Stimulated activated CD8-positive, alpha-beta memory T cell treated with anti-CD3 and anti-CD28 coated beads, Interleukin-7, amount 100 ng/mL, for 48 hours (primary cell): ENCODE data around the gene DIP2B.

Experiments
- DNase-seq, 2 donors: peaks; one replicate each; pipeline ENCODE4 v3.0.0-alpha.2; 2020; ENCODE audit warnings: low read depth in 1 of 2; ENCODE audit errors: extremely low read depth in 1 of 2

Gene DIP2B

DNA sequence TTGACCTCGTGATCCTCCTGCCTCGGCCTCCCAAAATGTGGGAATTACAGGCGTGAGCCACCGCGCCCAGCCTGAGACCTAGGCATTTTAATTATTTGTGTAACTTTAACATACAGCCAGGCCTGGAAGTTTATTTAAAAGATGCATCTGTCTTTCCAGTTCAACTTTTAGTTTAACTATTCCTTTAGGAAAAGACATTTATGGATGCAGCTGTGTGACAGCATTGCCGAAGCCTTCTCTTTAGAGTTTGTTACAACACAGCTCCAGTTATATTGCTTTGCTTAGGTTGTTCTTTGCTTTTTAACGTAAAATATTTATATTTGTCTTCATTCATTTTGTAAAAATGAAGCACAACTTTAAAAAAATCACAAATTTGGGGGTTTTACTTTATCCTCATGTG lies 67.0 kb downstream of the DIP2B start:
- DNase-seq: no peak

GRCh38 chr12:50572287-50572686 lies 67.5 kb downstream of the DIP2B start:
- DNase-seq: no peak

DNA sequence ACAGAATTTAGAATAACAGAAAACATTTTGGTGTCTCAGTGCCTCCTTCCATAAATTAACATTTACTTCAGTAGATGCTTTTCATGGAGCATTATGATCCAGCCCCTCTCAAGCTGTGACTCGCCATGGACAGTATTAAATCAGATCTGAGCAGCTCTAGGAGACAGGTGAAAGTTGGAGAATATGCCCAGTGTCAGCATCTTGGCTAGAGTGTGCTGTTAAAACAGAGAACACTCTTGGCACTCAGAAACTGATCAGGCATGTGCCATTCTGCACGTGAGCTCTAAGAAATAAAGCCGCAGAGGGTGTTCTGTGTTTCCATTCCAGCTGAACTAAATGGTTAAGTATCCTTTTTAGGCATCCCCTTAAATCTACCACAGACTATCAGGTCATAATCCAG lies 68.0 kb downstream of the DIP2B start:
- DNase-seq: no peak

DNA sequence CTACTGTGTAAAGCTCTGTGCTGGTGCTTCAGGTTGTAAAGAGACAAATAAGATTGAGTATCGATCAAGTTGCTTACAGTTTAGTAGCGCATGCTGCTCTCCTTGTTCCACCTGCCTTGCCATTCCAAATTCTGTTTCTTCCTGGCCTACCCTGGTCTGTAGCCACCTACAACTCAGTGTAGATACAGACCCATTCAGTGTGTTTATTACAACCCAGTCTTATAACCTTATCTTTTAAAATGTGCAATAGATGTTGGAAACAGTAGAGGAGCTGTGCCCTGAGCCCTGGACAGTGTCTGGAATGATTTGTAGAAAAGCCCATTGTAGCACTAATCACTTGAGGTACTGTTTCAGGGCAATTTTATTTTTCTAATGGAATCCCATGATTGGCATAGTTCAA lies 68.5 kb downstream of the DIP2B start:
- no peak for DNase-seq

DNA sequence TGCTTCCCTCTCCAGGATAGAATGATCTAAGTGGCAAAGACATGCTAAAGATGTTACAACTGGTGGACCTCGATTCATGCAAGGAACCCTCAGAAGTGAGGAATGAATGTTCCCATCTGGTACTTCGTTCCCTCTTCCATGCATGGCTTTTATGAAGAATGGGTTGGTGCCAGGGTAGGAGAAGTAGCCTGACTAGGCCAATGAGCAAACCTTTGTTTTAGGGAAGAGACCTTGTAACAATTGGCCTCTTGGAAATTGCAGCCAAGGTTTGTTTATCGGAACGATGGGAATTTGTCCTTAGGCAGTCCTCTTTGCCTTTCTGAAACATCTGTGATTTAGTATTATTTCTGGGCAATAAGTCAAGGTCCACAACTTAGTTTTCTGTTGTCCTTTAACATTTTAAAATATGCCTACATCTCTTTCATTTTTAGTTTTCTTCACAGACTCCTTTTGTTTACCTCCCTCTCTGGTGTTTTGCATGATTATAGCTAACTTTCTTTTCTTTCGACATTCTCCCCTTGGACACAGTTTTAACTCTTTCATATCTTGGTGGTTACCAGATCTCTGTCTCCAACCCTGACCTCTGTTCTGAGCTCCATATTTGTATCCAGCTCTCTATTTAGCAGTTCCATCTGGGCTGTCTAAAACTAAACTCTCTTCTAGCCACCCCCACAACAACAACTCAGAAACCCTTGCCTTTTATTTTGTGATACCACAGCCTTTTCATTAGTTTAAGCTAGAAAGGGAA lies 70.0 kb downstream of the DIP2B start:
- no peak for DNase-seq

DNA sequence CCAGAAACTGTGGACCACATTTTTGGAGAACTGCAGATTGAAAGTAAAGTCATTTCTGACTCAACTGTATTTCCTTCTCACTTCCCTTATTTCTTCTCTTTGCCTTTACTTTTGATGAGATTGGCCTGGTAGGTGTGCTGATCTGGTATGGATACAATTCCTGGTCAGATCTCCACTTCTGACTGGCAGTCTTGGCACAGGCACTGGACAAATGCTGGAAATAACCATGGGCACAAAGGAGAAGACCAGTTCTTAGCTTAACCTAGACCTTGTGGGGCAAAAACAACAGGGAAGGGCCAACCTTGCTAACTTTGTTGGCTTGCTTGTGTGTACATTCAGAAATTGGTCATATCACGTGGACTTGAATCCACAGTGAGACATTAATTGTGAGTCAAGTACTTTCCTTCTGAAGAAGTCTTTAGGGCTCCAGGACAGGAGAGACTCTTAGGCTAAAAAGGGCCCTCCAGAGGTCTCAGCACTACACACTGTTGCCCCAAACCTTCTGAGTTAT lies 75.0 kb downstream of the DIP2B start:
- no peak for DNase-seq

DNA sequence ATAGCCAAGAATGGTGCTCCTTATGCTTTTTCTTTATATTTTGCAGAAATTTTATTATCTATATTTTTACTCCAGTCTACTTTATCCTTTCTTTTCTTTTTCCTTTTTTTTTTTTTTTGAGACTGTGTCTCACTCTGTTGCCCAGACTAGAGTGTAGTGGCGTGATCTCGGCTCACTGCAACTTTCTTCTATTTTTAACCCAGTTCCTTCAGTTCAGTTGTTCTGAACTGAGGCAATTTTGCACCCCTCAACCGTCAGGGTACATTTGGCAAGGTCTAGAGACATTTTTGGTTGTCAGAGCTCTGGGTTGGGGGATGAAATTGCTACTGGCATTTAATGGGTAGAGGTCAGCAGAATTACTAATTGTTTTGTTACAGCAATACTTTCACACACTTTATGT lies 75.7 kb downstream of the DIP2B start:
- no peak for DNase-seq

DNA sequence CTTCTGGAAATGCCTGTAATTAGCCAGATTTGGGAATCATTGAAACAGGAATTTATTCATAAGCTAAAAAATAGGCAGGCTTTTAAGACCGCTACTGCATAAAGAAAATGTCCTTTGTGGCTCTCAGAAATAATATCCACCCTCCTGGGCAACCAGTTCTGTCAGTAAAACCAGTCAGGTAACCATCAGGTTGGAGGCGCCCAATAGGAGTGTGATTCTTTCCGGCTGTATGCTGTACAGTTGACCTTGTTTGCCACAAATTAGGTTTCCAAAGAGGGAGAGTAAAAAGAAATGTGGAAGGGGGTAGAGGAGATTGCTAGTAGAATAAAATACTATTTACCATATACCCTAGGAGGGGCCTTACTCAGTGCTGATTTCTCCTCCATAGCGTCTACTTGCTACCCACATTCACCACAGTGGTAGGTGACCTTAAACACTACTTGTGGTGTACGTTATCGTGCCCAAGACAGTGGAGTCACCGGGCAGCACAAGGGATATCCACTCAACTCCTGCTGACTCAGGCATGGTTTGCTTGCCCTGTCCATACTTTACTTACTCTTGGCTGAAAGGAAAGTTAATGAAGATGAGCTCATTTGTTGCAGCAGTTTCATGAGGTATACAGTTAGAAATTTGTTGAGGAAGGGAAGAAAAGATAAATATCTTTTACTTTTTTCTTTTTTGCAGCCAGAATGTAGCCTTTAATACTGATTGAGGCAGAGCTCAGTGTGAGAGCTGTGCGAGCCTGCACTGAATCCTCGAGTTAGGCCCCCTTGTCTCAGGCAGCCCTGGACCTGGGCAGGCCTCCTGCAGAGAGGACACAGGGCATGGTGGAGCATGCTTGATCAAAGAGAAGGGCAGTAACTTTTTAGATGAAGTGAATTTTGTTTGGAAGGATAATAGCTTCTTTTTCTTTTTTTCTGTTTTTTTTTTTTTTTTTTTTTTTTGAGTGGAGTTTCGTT lies 76.7 kb downstream of the DIP2B start:
- no peak for DNase-seq

- no peak for DNase-seq
Measured at GRCh38 chr12:50584135-50584534, 79.3 kb downstream of the DIP2B start.

DNA sequence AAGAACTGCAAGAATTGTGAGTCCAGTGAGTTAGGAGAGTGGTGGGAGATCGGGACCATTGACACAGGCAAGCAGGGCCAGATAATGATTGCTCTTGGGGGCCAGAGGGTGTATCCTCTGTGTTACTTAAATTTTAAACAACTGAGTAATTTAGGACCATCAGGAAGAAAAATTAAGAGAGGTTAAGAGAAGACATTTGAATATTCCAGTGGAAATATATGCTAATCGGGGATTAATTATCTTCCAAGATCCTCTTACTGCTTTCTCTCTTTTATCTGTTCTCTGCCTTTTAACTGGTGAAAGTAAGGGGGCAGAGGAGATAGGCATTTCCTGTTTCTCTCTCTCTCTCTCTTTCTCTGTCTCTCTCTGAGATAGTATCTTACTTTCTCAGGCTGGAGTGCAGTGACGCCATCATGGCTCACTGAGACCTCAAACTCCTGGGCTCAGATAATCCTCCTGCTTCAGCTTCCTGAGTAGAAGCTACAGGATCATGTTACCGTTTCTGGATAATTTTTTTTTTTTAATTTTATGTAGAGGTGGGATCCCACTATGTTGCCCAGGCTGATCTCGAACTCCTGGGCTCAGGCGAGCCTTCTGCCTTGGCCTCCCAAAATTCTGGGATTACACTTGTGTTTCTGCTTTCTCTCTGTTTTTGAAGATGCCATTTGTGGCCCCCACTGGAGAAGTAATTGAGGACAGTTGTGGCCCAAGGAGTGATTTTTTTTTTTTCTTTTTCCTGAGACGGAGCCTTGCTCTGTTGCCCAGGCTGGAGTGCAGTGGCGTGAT lies 85.1 kb downstream of the DIP2B start:
- peak in 1 of 2 donors; percentile 25 for DNase-seq

- DNase-seq: no peak
Measured at GRCh38 chr12:50590869-50591268, 86.1 kb downstream of the DIP2B start.

DNA sequence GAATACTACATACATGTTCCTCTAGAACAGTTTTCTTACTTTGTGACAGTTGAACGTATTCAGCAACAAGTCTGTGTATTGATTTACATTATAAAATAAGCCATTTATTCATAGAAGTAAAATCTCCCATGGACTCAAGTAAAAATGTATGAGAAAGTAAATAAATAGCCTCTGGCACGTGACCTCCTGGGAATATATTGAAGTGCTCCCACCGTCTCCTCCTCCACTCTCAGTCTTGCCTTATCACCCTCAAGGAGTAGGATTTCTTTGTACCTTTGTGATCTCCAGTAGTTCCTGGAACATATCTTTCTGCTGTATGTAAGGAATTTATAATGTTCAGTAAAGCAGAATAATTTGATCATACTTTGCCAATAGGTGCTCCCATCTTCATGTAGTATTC lies 90.9 kb downstream of the DIP2B start:
- no peak for DNase-seq

DNA sequence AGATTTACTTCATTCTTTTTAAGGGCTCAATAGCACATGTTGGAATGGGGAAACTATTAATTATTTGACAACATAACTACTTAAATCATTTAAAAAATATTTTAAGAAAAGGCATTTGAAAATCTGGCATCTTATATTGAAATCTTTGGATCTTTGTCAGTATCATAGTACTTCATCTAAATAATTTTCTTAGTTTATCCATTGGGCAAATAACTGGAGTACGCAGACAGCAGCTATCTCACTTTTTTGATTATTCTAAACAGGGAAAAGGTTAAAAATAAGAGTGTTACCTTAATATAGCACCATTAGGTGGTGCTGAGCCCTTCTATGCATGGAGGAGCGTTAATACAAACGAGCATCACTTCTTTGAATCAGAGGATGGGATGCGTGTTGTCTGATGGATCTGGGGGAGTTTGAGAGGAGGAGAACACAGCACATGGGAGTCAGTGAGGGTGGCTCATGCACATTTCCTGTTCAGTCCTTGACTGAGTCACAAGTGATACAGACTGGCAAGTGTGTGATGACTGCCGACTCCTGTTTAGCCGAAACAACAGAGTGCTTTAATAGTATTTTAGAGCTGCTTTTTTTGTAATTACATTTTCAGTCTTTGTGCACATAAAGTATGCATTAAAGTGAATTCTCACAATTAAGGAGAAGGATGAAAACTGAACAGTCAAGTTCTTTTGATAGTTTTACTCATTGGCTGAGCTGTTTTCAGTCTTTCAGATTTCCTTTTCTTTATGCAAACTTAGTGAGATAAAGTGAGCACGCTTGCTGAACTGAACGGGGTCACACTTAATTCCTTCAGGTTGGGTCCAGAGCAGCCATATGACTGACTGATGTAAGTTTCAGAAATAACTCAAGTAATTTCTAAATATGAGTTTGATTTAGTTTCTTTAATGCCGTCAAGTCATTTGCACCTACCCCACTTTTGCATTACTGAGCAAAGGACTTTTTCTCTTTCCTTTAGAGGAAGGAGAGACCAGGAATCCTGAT lies 92.7 kb downstream of the DIP2B start:
- DNase-seq: peak in 1 of 2 donors; percentile 54

GRCh38 chr12:50598321-50598862 lies 93.6 kb downstream of the DIP2B start:
- no peak for DNase-seq

- DNase-seq: no peak
Measured at GRCh38 chr12:50599366-50600095, 94.7 kb downstream of the DIP2B start.

DNA sequence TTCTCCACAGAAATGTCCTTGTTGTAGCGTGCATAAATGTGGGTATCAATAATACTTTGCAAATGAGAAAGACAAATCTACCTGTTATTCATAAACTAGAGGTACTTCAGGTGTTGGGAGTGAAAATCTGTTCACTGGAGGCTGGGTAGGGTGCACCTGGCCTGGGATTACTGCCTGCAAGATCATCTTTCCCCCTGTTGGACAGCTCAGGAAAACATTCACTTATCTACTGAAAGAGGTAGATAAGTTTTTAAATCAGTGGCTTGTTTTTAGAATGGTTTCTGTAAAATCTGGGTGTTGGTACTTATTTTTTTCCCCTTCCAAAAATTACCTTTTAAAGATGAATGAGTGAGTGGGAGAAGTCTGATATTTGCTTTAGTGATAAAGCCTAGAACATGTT lies 95.6 kb downstream of the DIP2B start:
- DNase-seq: no peak

- no peak for DNase-seq
Measured at GRCh38 chr12:50603817-50604639, 99.2 kb downstream of the DIP2B start.

- DNase-seq: no peak
Measured at GRCh38 chr12:50604640-50604920, 99.8 kb downstream of the DIP2B start.
